HepG2 (cell line): ENCODE measurements around the gene CA6. TPM values are rescaled to one million over a fixed set of nuclear protein-coding genes. Genes with fewer than 3 reads are reported as not detected.

Experiments used
- ADNP ChIP-seq: sonication (generic); formaldehyde crosslinking; IDR thresholded peaks from 2 replicates; pipeline ENCODE4 v1.4.0; 2020; ENCODE audit warnings: missing genetic modification reagents
- ARNT2 ChIP-seq: sonication (generic); formaldehyde crosslinking; IDR thresholded peaks from 2 replicates; pipeline ENCODE4 v1.8.0; 2022; ENCODE audit warnings: mild to moderate bottlenecking, low read depth, missing genetic modification reagents, moderate library complexity
- FOXP4 ChIP-seq: sonication (generic); formaldehyde crosslinking; IDR thresholded peaks from 2 replicates; pipeline ENCODE4 v1.4.0; 2020; ENCODE audit warnings: missing genetic modification reagents
- KLF6 ChIP-seq: IDR thresholded peaks from 2 replicates; pipeline ENCODE4 v1.8.0; 2016; ENCODE audit warnings: missing biosample characterization, missing genetic modification reagents
- PRDM4 ChIP-seq: sonication (generic); formaldehyde crosslinking; IDR thresholded peaks from 2 replicates; pipeline ENCODE4 v1.9.0; 2021; ENCODE audit warnings: missing genetic modification reagents, borderline replicate concordance
- RBFOX2 ChIP-seq: fragments of 200-400 bp; formaldehyde crosslinking; IDR thresholded peaks from 2 replicates; pipeline ENCODE4 v1.6.1; 2017; ENCODE audit warnings: low read depth, mild to moderate bottlenecking, low read length
- RCOR2 ChIP-seq: IDR thresholded peaks from 2 replicates; pipeline ENCODE4 v1.6.1; 2016; ENCODE audit warnings: missing biosample characterization, missing genetic modification reagents
- SKI ChIP-seq: fragments of 450-650 bp; IDR thresholded peaks from one replicate; pipeline ENCODE4 v1.6.1; 2018; ENCODE audit warnings: mild to moderate bottlenecking; ENCODE audit not compliant: partially characterized antibody
- ZFP36L2 ChIP-seq: sonication (generic); formaldehyde crosslinking; IDR thresholded peaks from 2 replicates; pipeline ENCODE4 v1.4.0; 2020; ENCODE audit warnings: missing genetic modification reagents
- ZHX2 ChIP-seq, 2 experiments: sonication (generic) in 1 of 2; formaldehyde crosslinking in 1 of 2; IDR thresholded peaks; 2 replicates each; pipeline versions ENCODE4 v1.6.1 to v1.9.0; 2014 to 2022; ENCODE audit warnings: antibody characterized with exemption in 1 of 2, borderline replicate concordance in 1 of 2, inconsistent platforms in 1 of 2, low read depth in 1 of 2, missing genetic modification reagents in 1 of 2
- ZNF205 ChIP-seq: IDR thresholded peaks from 2 replicates; pipeline ENCODE4 v1.6.1; 2018; ENCODE audit warnings: missing biosample characterization, missing genetic modification reagents
- ZNF292 ChIP-seq: sonication (generic); formaldehyde crosslinking; IDR thresholded peaks from 2 replicates; pipeline ENCODE4 v1.8.1; 2022; ENCODE audit warnings: mild to moderate bottlenecking, low read depth, missing genetic modification reagents, borderline replicate concordance
- ZNF563 ChIP-seq: sonication (generic); formaldehyde crosslinking; IDR thresholded peaks from 2 replicates; pipeline ENCODE4 v1.8.0; 2022; ENCODE audit warnings: mild to moderate bottlenecking, moderate library complexity, missing genetic modification reagents
- ZNF569 ChIP-seq: sonication (generic); formaldehyde crosslinking; IDR thresholded peaks from 2 replicates; pipeline ENCODE4 v1.5.0; 2020; ENCODE audit warnings: mild to moderate bottlenecking, missing genetic modification reagents, moderate library complexity, borderline replicate concordance
- ZNF598 ChIP-seq: sonication (generic); formaldehyde crosslinking; IDR thresholded peaks from 2 replicates; pipeline ENCODE4 v1.5.1; 2020; ENCODE audit warnings: mild to moderate bottlenecking, missing genetic modification reagents, borderline replicate concordance
- ZNF691 ChIP-seq: sonication (generic); formaldehyde crosslinking; IDR thresholded peaks from 2 replicates; pipeline ENCODE4 v1.4.0; 2020; ENCODE audit warnings: missing genetic modification reagents, low read depth, mild to moderate bottlenecking, borderline replicate concordance
- ZNF724P ChIP-seq: sonication (generic); formaldehyde crosslinking; IDR thresholded peaks from 2 replicates; pipeline ENCODE4 v1.8.0; 2022; ENCODE audit warnings: missing genetic modification reagents, borderline replicate concordance
- ZNF746 ChIP-seq: sonication (generic); formaldehyde crosslinking; IDR thresholded peaks from 2 replicates; pipeline ENCODE4 v1.8.0; 2022; ENCODE audit warnings: mild to moderate bottlenecking, missing genetic modification reagents
- polyA plus RNA-seq, 8 experiments: library from polyadenylated mRNA; depleted of rRNA in 3 of 8; stranded (reverse) in 7 of 8; unstranded in 1 of 8; fragments of >200 nt; fragmentation: Illumina TruSeq in 4 of 8; extraction: Trizol in 4 of 8; gene quantifications; 2 replicates each; pipeline versions ENCODE4 v1.2.1 to v1.2.3, GENCODE V29; 2011 to 2016; ENCODE audit warnings: low read depth in 4 of 8, missing spikeins in 1 of 8, mixed read lengths in 1 of 8; ENCODE audit not compliant: insufficient read depth in 1 of 8
- total RNA-seq, 5 experiments: library from RNA; depleted of rRNA; stranded (reverse); fragments of >200 nt; fragmentation: Illumina TruSeq; extraction: Trizol; gene quantifications; 2 replicates each; pipeline ENCODE4 v1.2.3, GENCODE V29; 2016; ENCODE audit warnings: low read depth in 1 of 5

Gene CA6
- total and polyA plus RNA-seq, 2 of the 13 experiments (the other 11 are each of a cell fraction or from before 2014, with no cell fraction given) = not detected

- TF ChIP-seq ZHX2 (IDR thresholded peaks at IDR 0.05; ENCODE audit: low read depth) (peak; percentile 45; the same call in 1 of the 2 replicates), ZHX2 (CRISPR knock-in tag; IDR thresholded peaks at IDR 0.05; ENCODE audit: borderline replicate concordance) (no peak), RBFOX2 (no peak), ZNF746 (CRISPR knock-in tag) (0 out of 2 replicates have a peak, but pooled peaks have one; percentile 45), ADNP (CRISPR knock-in tag) (peak; percentile 52; the same call in 1 of the 2 replicates), ZNF691 (CRISPR knock-in tag) (no peak), ZNF569 (CRISPR knock-in tag) (no peak), ZNF724P (CRISPR knock-in tag) (peak; percentile 79; the same call in 1 of the 2 replicates), ZNF563 (CRISPR knock-in tag) (peak; percentile 65; the same call in 1 of the 2 replicates), ZNF205 (CRISPR knock-in tag) (no peak), FOXP4 (CRISPR knock-in tag) (peak; percentile 64; the same call in 1 of the 2 replicates), SKI (peak; percentile 17), ZNF598 (CRISPR knock-in tag) (no peak), ZNF292 (CRISPR knock-in tag) (peak; percentile 81; the same call in 1 of the 2 replicates), KLF6 (CRISPR knock-in tag) (0 out of 2 replicates have a peak, but pooled peaks have one; percentile 37), ZFP36L2 (CRISPR knock-in tag) (no peak), PRDM4 (CRISPR knock-in tag) (no peak), RCOR2 (CRISPR knock-in tag) (peak; percentile 71; the same call in 1 of the 2 replicates), ARNT2 (CRISPR knock-in tag) (no peak)
Measured at GRCh38 chr1:8913457-8913856, 32.2 kb upstream of the CA6 start (continued).
